ENCODE measurements around the gene TBCC.
"Not testable (repeated sequence)": the region's sequence is repeated elsewhere in the genome, so short reads cannot be mapped to it uniquely, and the experiment has no call there.

Gene TBCC

GRCh38 chr6:42729731-42730130 is 16.2 kb downstream of the TBCC start:
- no peak for DNase-seq (ENCODE audit: low read depth)

- no peak for DNase-seq (ENCODE audit: low read depth)
Measured at GRCh38 chr6:42727627-42728026, 18.3 kb downstream of the TBCC start.

GRCh38 chr6:42727087-42727611 is 18.8 kb downstream of the TBCC start:
- no peak for DNase-seq (ENCODE audit: low read depth)

- peak; percentile 62 for DNase-seq (ENCODE audit: low read depth)
Measured at GRCh38 chr6:42726485-42727086, 19.3 kb downstream of the TBCC start.

- DNase-seq (ENCODE audit: low read depth) = no peak
Measured at GRCh38 chr6:42726026-42726425, 19.9 kb downstream of the TBCC start.

- DNase-seq (ENCODE audit: low read depth) = no peak
Measured at GRCh38 chr6:42724825-42725224, 21.1 kb downstream of the TBCC start.

GRCh38 chr6:42722497-42722896 is 23.4 kb downstream of the TBCC start, which contains the start of gene PRPH2:
Gene PRPH2, minus strand, starts transcription at chr6:42722597. Its CDS starts 263 bp downstream, at chr6:42722334.
- DNase-seq (ENCODE audit: low read depth) = no peak

- DNase-seq (ENCODE audit: low read depth) = no peak
Measured at GRCh38 chr6:42720739-42721138, 25.2 kb downstream of the TBCC start.

GRCh38 chr6:42715871-42716270 is 30.0 kb downstream of the TBCC start:
- DNase-seq (ENCODE audit: low read depth) = no peak

- no peak for DNase-seq (ENCODE audit: low read depth)
Measured at GRCh38 chr6:42714098-42714761, 31.7 kb downstream of the TBCC start.

GRCh38 chr6:42711930-42712329 is 34.0 kb downstream of the TBCC start:
- no peak for DNase-seq (ENCODE audit: low read depth)

GRCh38 chr6:42710316-42710715 is 35.6 kb downstream of the TBCC start:
- DNase-seq (ENCODE audit: low read depth) = no peak

- no peak for DNase-seq (ENCODE audit: low read depth)
Measured at GRCh38 chr6:42709871-42710270, 36.0 kb downstream of the TBCC start.

GRCh38 chr6:42708096-42708495 is 37.8 kb downstream of the TBCC start:
- DNase-seq (ENCODE audit: low read depth) = no peak

- no peak for DNase-seq (ENCODE audit: low read depth)
Measured at GRCh38 chr6:42707595-42707994, 38.3 kb downstream of the TBCC start.

GRCh38 chr6:42704937-42705374 is 40.9 kb downstream of the TBCC start:
- DNase-seq (ENCODE audit: low read depth) = no peak

GRCh38 chr6:42704251-42704936 is 41.5 kb downstream of the TBCC start:
- no peak for DNase-seq (ENCODE audit: low read depth)

GRCh38 chr6:42702786-42703185 is 43.1 kb downstream of the TBCC start:
- not testable (repeated sequence) for DNase-seq (ENCODE audit: low read depth)

GRCh38 chr6:42702200-42702599 is 43.7 kb downstream of the TBCC start:
- DNase-seq (ENCODE audit: low read depth) = no peak

- DNase-seq (ENCODE audit: low read depth) = no peak
Measured at GRCh38 chr6:42698217-42698616, 47.7 kb downstream of the TBCC start.

- DNase-seq (ENCODE audit: low read depth) = no peak
Measured at GRCh38 chr6:42697268-42697655, 48.6 kb downstream of the TBCC start.

GRCh38 chr6:42696526-42697267 is 49.2 kb downstream of the TBCC start:
- DNase-seq (ENCODE audit: low read depth) = no peak

All from activated gamma-delta T cell treated with anti-CD3 and anti-CD28 coated beads, Interleukin-2, amount 50 U/mL, for 16 hours (primary cell).